CD4-positive, alpha-beta T cell treated with Interleukin-6 for 4 hours (primary cell): ENCODE results near the gene CDIPT.

Source experiments
- DNase-seq: peaks from one replicate; pipeline ENCODE4 v3.0.0-alpha.2; 2020; ENCODE audit warnings: mixed read lengths

Gene CDIPT

GRCh38 chr16:29809031-29809747 lies 53.8 kb downstream of the CDIPT start:
- no peak for DNase-seq
